Tibial nerve (tissue), 4 donors: ENCODE data around the gene POMC. TPM values are rescaled to one million over a fixed set of nuclear protein-coding genes. Genes with fewer than 3 reads are reported as not detected.

Source experiments
- DNase-seq, 2 donors: peaks; one replicate each; pipeline ENCODE4 v3.0.0-alpha.2; 2019; ENCODE audit warnings: low spot score in 2 of 2
- H3K27ac ChIP-seq, 4 donors: fragments of 200-600 bp; sonication (generic) in 3 of 4; one replicate each; pipeline ENCODE4 v1.5.1; 2017 to 2019; ENCODE audit warnings: mild to moderate bottlenecking in 1 of 4
- H3K27me3 ChIP-seq, 2 donors: fragments of 200-600 bp; sonication (generic) in 1 of 2; one replicate each; pipeline versions ENCODE4 v1.5.1 to v1.6.0; 2017 to 2019
- H3K36me3 ChIP-seq, 3 donors: fragments of 200-600 bp; sonication (generic); one replicate each; pipeline ENCODE4 v1.5.1; 2018 to 2019
- H3K4me1 ChIP-seq, 4 donors: fragments of 200-600 bp; sonication (generic) in 3 of 4; one replicate each; pipeline ENCODE4 v1.5.1; 2017 to 2019
- H3K4me3 ChIP-seq, 4 donors: fragments of 200-600 bp; sonication (generic) in 3 of 4; one replicate each; pipeline ENCODE4 v1.5.1; 2017 to 2019; ENCODE audit warnings: mild to moderate bottlenecking in 1 of 4, moderate library complexity in 1 of 4
- H3K9me3 ChIP-seq, 4 donors: fragments of 200-600 bp; sonication (generic) in 3 of 4; one replicate each; pipeline ENCODE4 v1.5.1; 2017 to 2019
- CTCF ChIP-seq, 5 experiments: fragments of 200-600 bp in 3 of 5; fragments of 450-650 bp in 2 of 5; sonication (generic) in 3 of 5; IDR thresholded peaks; one replicate each; pipeline ENCODE4 v1.5.1; 2016 to 2019; ENCODE audit warnings: antibody characterized with exemption in 5 of 5, mild to moderate bottlenecking in 3 of 5, moderate library complexity in 2 of 5
- EP300 ChIP-seq, 2 donors: sonication (generic); formaldehyde crosslinking; IDR thresholded peaks; one replicate each; pipeline ENCODE4 v1.6.1; 2017; ENCODE audit warnings: antibody characterized with exemption in 2 of 2, mild to moderate bottlenecking in 1 of 2
- POLR2A ChIP-seq, 2 donors: fragments of 450-650 bp; IDR thresholded peaks; one replicate each; pipeline ENCODE4 v1.6.1; 2017; ENCODE audit warnings: antibody characterized with exemption in 2 of 2, mild to moderate bottlenecking in 2 of 2, moderate library complexity in 2 of 2
- WGBS, 2 donors: methylation state at CpG; one replicate each; pipeline ENCODE4 v1.1.5; 2018; 5-methylcytosine and 5-hydroxymethylcytosine counted together
- total RNA-seq, 4 donors: library from RNA; depleted of rRNA; stranded (reverse); fragments of >200 nt; gene quantifications; one replicate each; pipeline ENCODE4 v1.1.0, GENCODE V29; 2016

The POMC gene
- total RNA-seq, 4 donors from 2014 or later, result 4.5 to 29.9 (median 9.2) TPM

DNA sequence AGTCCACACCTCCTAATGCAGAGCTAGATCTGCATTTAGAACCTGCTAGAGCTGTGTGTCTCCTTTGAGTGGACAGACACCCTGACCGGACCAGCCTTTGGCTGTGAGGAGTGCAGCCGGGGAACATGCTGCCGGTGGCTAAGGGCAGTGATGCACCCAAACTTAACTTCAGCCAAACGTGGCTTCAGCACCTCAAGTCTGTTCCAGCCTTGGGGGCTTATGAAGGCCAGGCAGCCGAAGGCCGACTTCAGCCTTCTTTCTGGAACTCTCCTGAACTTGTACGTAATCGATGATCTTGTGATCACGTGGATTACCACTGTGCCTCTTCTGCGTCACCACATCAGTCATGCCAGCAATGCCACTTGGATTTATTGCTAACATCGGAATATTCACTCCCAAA is 49.1 kb downstream of the POMC start:
- 86 to 90% methylated on average over 11 of the region's 11 CpGs for WGBS, 2 donors
- no peak overlapping the region for H3K4me3 ChIP-seq
- DNase-seq, result no peak
- H3K4me1 ChIP-seq, result no peaks in the 10 kb centered on the region
- no peak for TF ChIP-seq EP300 (IDR thresholded peaks at IDR 0.05)
- TF ChIP-seq POLR2A (IDR thresholded peaks at IDR 0.05), result no peak
- TF ChIP-seq CTCF (IDR thresholded peaks at IDR 0.05), result no peak
- H3K27me3 ChIP-seq, result no peaks in the 10 kb centered on the region
- H3K36me3 ChIP-seq, result peaks cover 0 to 11% (median 0%) of the 10 kb centered on the region in 3 donors
- H3K9me3 ChIP-seq, result no peaks in the 10 kb centered on the region
- H3K27ac ChIP-seq, result no peak overlapping the region

DNA sequence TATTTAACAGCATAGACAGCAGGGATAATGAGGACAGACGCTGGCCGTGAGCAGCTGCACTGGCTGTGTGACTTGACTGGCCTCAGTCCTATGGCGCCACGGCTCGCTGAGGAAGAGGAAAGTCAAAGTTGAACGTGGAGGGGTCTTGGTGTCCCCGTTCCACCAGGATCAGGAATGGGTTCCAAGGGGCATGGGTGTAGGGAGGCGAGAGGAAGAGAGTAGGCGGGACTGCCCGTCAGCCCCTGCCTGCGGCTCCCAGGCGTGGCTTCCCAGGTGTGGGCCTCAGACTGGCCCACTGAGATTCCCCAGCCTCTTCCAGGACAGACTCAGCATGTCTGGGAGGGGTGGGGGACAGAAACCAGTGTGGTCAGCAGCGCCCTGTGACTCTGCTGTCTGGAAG is 51.4 kb downstream of the POMC start:
- H3K4me1 ChIP-seq, result no peaks in the 10 kb centered on the region
- peaks cover 0 to 6% (median 0%) of the 10 kb centered on the region in 3 donors for H3K36me3 ChIP-seq
- 84 to 93% methylated on average over 13 of the region's 13 CpGs for WGBS, 2 donors
- no peak overlapping the region for H3K27ac ChIP-seq
- no peak overlapping the region for H3K4me3 ChIP-seq
- no peaks in the 10 kb centered on the region for H3K27me3 ChIP-seq
- H3K9me3 ChIP-seq, result no peaks in the 10 kb centered on the region
- DNase-seq, result no peak
- TF ChIP-seq POLR2A (IDR thresholded peaks at IDR 0.05) (no peak), EP300 (IDR thresholded peaks at IDR 0.05) (no peak), CTCF (IDR thresholded peaks at IDR 0.05) (no peak)

- no peaks in the 10 kb centered on the region for H3K4me1 ChIP-seq
- H3K36me3 ChIP-seq, result peaks cover 0 to 8% (median 0%) of the 10 kb centered on the region in 3 donors
- no peaks in the 10 kb centered on the region for H3K9me3 ChIP-seq
- H3K27ac ChIP-seq, result no peak overlapping the region
- TF ChIP-seq POLR2A (IDR thresholded peaks at IDR 0.05) (no peak), CTCF (IDR thresholded peaks at IDR 0.05) (no peak), EP300 (IDR thresholded peaks at IDR 0.05) (no peak)
- H3K27me3 ChIP-seq, result no peaks in the 10 kb centered on the region
- DNase-seq, result no peak
- 60 to 71% methylated on average over 4 of the region's 4 CpGs for WGBS, 2 donors
- no peak overlapping the region for H3K4me3 ChIP-seq
Observed at GRCh38 chr2:25115902-25116301, 52.5 kb downstream of the POMC start.

- peaks cover 0 to 8% (median 0%) of the 10 kb centered on the region in 3 donors for H3K36me3 ChIP-seq
- H3K4me1 ChIP-seq, result no peaks in the 10 kb centered on the region
- TF ChIP-seq CTCF (IDR thresholded peaks at IDR 0.05), result no peak
- no peak for TF ChIP-seq EP300 (IDR thresholded peaks at IDR 0.05)
- no peak for TF ChIP-seq POLR2A (IDR thresholded peaks at IDR 0.05)
- H3K27me3 ChIP-seq, result no peaks in the 10 kb centered on the region
- H3K4me3 ChIP-seq, result no peak overlapping the region
- 86% methylated on average over 9 of the region's 9 CpGs for WGBS, 2 donors
- H3K27ac ChIP-seq, result no peak overlapping the region
- no peak for DNase-seq
- H3K9me3 ChIP-seq, result no peaks in the 10 kb centered on the region
Observed at GRCh38 chr2:25115249-25115883, 53.0 kb downstream of the POMC start.

GRCh38 chr2:25112113-25112512 is 56.3 kb downstream of the POMC start:
- Histone ChIP-seq H3K9me3 (no peaks in the 10 kb centered on the region), H3K4me3 (no peak overlapping the region), H3K4me1 (no peaks in the 10 kb centered on the region), H3K27me3 (no peaks in the 10 kb centered on the region), H3K27ac (no peak overlapping the region), H3K36me3 (peaks cover 0 to 8% (median 0%) of the 10 kb centered on the region in 3 donors)
- no peak for TF ChIP-seq CTCF (IDR thresholded peaks at IDR 0.05)
- 82 to 90% methylated on average over 3 of the region's 3 CpGs for WGBS, 2 donors
- no peak for DNase-seq

Other genes with a start within 250 kb of the POMC start
- gene ADCY3, start 248.3 kb downstream of the POMC start, total RNA-seq, result 100 to 1,000 TPM; 145 to 393 (median 207) TPM
- 10 to 100 TPM; 12.8 to 23.4 (median 14.0) TPM for gene DNAJC27, start 196.6 kb downstream of the POMC start, total RNA-seq
- gene EFR3B, start 126.5 kb downstream of the POMC start, total RNA-seq, result 1 to 10 TPM; 5.4 to 7.1 (median 5.7) TPM
- 10 to 100 TPM; 17.4 to 28.4 (median 25.0) TPM for gene DNMT3A, start 173.3 kb upstream of the POMC start, total RNA-seq